ENCODE data around the gene RND3.

- TF ChIP-seq CTCF (IDR thresholded peaks at IDR 0.05; ENCODE audit: borderline replicate concordance, extremely low read depth, low read length, poor library complexity, severe bottlenecking) (no peak), EZH2 (IDR thresholded peaks at IDR 0.05; ENCODE audit: borderline replicate concordance, low read depth, low read length, severe bottlenecking) (no peak)
These were observed 49.4 kb downstream of the RND3 start for GRCh38 chr2:150438041-150438440.

Measured in DND-41 (cell line).